Neuronal stem cell (in vitro differentiated cells): Measurements from ENCODE around the gene WNT6.
A peak's percentile ranks its signal among the peaks of the same experiment; 100 is the strongest.

Experiments
- DNase-seq: peaks from one replicate; pipeline ENCODE4 v3.0.0-alpha.2; 2013; ENCODE audit warnings: low spot score
- H2AFZ ChIP-seq: one replicate; pipeline ENCODE4 v1.6.1; 2013; ENCODE audit warnings: mild to moderate bottlenecking, low read length, inconsistent platforms
- H2AK5ac ChIP-seq: 2 replicates; pipeline ENCODE4 v1.6.1; 2013; ENCODE audit warnings: low read depth, mild to moderate bottlenecking, inconsistent platforms, low read length, moderate library complexity, mixed read lengths
- H2BK120ac ChIP-seq: 2 replicates; pipeline ENCODE4 v1.6.1; 2013; ENCODE audit warnings: low read depth, mild to moderate bottlenecking, inconsistent platforms, low read length, moderate library complexity, mixed read lengths
- H2BK12ac ChIP-seq: one replicate; pipeline ENCODE4 v1.6.1; 2013; ENCODE audit warnings: low read length, inconsistent platforms
- H2BK15ac ChIP-seq: 2 replicates; pipeline ENCODE4 v1.6.1; 2013; ENCODE audit warnings: mild to moderate bottlenecking, low read length, inconsistent platforms, mixed read lengths
- H2BK5ac ChIP-seq: one replicate; pipeline ENCODE4 v1.6.1; 2013; ENCODE audit warnings: inconsistent platforms, mild to moderate bottlenecking, low read length, moderate library complexity
- H3K14ac ChIP-seq: one replicate; pipeline ENCODE4 v1.6.1; 2013; ENCODE audit warnings: low read length, inconsistent platforms
- H3K18ac ChIP-seq: 2 replicates; pipeline ENCODE4 v1.6.1; 2013; ENCODE audit warnings: low read length, inconsistent platforms
- H3K23ac ChIP-seq: 2 replicates; pipeline ENCODE4 v1.6.1; 2013; ENCODE audit warnings: low read depth, mild to moderate bottlenecking, mixed read lengths, low read length, inconsistent platforms; ENCODE audit not compliant: poor library complexity
- H3K27ac ChIP-seq: replicated peaks from 3 replicates; pipeline ENCODE4 v1.5.1; 2013; ENCODE audit warnings: low read length, inconsistent platforms
- H3K27me3 ChIP-seq, 3 experiments: 2 replicates each; pipeline ENCODE4 v1.6.1; 2013; ENCODE audit warnings: low read length in 3 of 3, mild to moderate bottlenecking in 2 of 3, inconsistent platforms in 1 of 3, low read depth in 1 of 3, mixed read lengths in 1 of 3, moderate library complexity in 1 of 3; ENCODE audit not compliant: control insufficient read depth in 3 of 3, insufficient read depth in 3 of 3
- H3K36me3 ChIP-seq, 2 donors: replicated peaks in 1 of 2; 2 replicates each; pipeline ENCODE4 v1.6.1; 2013; ENCODE audit warnings: low read length in 2 of 2; ENCODE audit not compliant: control insufficient read depth in 2 of 2, insufficient read depth in 2 of 2
- H3K4ac ChIP-seq: 2 replicates; pipeline ENCODE4 v1.6.1; 2013; ENCODE audit warnings: inconsistent platforms, mild to moderate bottlenecking, low read length, moderate library complexity
- H3K4me1 ChIP-seq, 2 donors: 1 replicate in 1 of 2; 2 replicates in 1 of 2; pipeline ENCODE4 v1.6.1; 2013; ENCODE audit warnings: low read length in 2 of 2, low read depth in 1 of 2; ENCODE audit not compliant: control insufficient read depth in 2 of 2, insufficient read depth in 1 of 2
- H3K4me2 ChIP-seq: one replicate; pipeline ENCODE4 v1.6.1; 2013; ENCODE audit warnings: mild to moderate bottlenecking, low read length, inconsistent platforms; ENCODE audit not compliant: insufficient read depth, poor library complexity, severe bottlenecking
- H3K4me3 ChIP-seq, 2 donors: 2 replicates each; pipeline ENCODE4 v1.5.1; 2013; ENCODE audit warnings: low read length in 2 of 2, mild to moderate bottlenecking in 2 of 2, inconsistent platforms in 1 of 2, moderate library complexity in 1 of 2
- H3K79me1 ChIP-seq: one replicate; pipeline ENCODE4 v1.6.1; 2013; ENCODE audit warnings: low read depth, mild to moderate bottlenecking, inconsistent platforms, low read length, moderate library complexity
- H3K9ac ChIP-seq: one replicate; pipeline ENCODE4 v1.6.1; 2013; ENCODE audit warnings: mild to moderate bottlenecking, low read depth, low read length, inconsistent platforms; ENCODE audit not compliant: poor library complexity
- H3K9me3 ChIP-seq, 2 donors: replicated peaks in 1 of 2; 2 replicates each; pipeline versions ENCODE3 to v1.6.1; 2013; ENCODE audit warnings: low read length in 2 of 2, mild to moderate bottlenecking in 2 of 2, inconsistent platforms in 1 of 2, low read depth in 1 of 2, mixed read lengths in 1 of 2, moderate library complexity in 1 of 2; ENCODE audit not compliant: control insufficient read depth in 2 of 2, insufficient read depth in 1 of 2
- H4K8ac ChIP-seq: one replicate; pipeline ENCODE4 v1.6.1; 2013; ENCODE audit warnings: low read depth, mild to moderate bottlenecking, inconsistent platforms, low read length, moderate library complexity
- H4K91ac ChIP-seq: one replicate; pipeline ENCODE4 v1.6.1; 2013; ENCODE audit warnings: low read length, low read depth, mild to moderate bottlenecking, inconsistent platforms; ENCODE audit not compliant: poor library complexity
- WGBS, 2 donors: extraction: QIAGEN DNeasy Blood & Tissue Kit; methylation state at CpG; one replicate each; pipeline ENCODE4 v1.1.7; 2013; ENCODE audit warnings: missing lambda C conversion rate in 2 of 2, mixed read lengths in 1 of 2; ENCODE audit not compliant: insufficient read length in 2 of 2, insufficient replicate concordance in 1 of 2; ENCODE audit errors: extremely low coverage in 2 of 2; 5-methylcytosine and 5-hydroxymethylcytosine counted together

Gene WNT6

DNA sequence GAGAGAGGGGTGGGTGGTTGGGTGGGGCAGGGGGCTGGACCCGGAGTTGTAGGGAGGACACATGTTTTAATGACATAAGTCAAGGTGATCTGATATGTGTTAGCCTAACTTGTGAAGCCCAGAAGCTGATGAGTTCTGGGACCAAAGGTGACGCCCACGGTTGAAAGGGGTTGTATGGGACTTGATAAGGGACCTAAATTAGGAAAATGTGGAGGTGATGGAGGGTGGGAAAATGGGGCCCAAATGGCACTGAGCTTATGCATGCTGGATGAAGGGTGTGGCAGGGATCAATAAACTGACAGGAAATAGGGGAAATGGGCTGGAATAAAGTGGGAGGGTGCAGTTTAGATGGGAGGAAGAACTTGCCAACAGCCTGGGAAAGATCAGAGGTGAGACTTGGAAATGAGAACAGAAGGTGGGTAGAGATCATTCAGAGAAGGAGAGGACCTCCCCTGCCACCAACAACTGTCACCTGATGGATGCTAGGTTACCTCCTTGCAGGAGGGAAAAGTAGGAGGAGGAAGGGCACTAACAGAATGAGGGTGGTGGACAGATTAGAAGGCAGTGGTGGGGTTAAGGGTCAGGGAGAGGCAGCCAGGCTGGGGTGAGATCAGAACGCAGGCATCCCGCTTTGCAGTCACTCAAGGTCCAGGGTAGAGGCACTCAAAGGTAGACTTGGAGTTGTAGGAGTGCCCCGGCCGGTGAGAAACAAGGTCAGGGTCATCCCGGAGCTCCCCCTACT is 36.3 kb downstream of the WNT6 start:
- no peak for DNase-seq

DNA sequence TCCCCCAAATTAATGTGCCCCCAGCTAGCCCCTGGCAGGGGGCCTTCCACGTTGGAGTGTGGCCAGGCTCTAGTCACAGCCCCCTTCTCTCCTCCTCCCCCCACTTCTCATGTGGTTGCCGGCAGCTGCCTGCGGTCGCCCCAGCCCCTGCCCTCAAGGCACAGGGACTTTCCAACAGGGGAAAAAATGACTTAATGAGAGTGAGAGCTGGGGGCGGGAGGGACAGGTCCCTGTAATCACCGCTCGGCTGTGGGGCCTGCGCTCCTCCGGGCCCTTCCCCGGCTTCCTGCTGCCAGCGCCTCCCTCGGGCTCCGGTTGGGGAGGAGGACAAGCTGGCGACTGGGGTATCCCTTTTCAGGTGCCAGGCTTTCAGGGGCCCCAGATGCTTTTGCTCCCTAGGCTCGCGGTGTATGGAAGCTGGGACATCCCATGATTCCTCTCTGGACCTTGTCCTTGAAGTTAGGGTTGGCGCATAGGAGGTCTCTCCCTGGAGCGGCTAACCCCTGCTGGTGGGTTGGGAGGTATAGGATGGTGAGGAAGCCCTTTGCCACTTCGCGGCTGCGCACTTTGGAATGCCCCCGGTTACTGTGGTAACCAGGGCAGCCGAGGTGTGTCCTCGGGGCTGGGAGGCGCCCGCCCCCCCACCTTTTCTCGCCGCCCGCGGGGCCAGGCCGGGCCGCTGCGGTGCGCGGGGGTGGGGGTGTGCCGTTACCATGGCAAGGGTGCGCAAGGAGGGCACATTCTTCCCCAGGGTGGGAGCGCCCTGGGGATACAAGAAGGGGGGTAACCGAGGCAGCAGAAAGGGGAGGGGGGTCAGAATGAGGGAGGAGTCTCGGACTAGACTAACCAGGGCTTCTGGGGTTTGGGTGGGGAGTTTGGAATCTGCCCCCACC is 37.1 kb downstream of the WNT6 start:
- Histone ChIP-seq H3K4ac (no peak overlapping the region), H2BK12ac (no peak overlapping the region), H2AK5ac (no peak overlapping the region), H3K4me2 (peak overlapping the region; percentile 23), H3K23ac (no peak overlapping the region), H3K4me3 (no peak overlapping the region), H2BK15ac (no peak overlapping the region), H4K91ac (no peak overlapping the region), H3K4me1 (peaks cover 2 to 13% of the 10 kb centered on the region in 2 donors), H3K36me3 (no peaks in the 10 kb centered on the region), H3K18ac (peak overlapping the region; percentile 33), H3K9ac (no peak overlapping the region), H4K8ac (no peak overlapping the region), H3K27me3 (peaks cover 48 to 91% (median 82%) of the 10 kb centered on the region in 3 experiments), H2AFZ (peak overlapping the region; percentile 47), H3K9me3 (peaks cover 7 to 11% of the 10 kb centered on the region in 2 donors), H3K14ac (no peak overlapping the region), H3K79me1 (no peaks in the 10 kb centered on the region), H2BK5ac (no peak overlapping the region), H2BK120ac (no peak overlapping the region), H3K27ac (no peak overlapping the region)
- DNase-seq, result no peak
- WGBS, 2 donors, result no CpG with 5 or more reads among the region's 40 CpGs

More for the DNA sequence above, 36.3 kb downstream of the WNT6 start:
- no peaks in the 10 kb centered on the region for H3K79me1 ChIP-seq
- no peak overlapping the region for H2AFZ ChIP-seq
- H3K4ac ChIP-seq, result no peak overlapping the region
- no peak overlapping the region for H4K91ac ChIP-seq
- no peak overlapping the region for H3K14ac ChIP-seq
- no peak overlapping the region for H2AK5ac ChIP-seq
- H3K4me3 ChIP-seq, result no peak overlapping the region
- peaks cover 48 to 96% (median 88%) of the 10 kb centered on the region in 3 experiments for H3K27me3 ChIP-seq
- H3K4me2 ChIP-seq, result no peak overlapping the region
- H3K18ac ChIP-seq, result no peak overlapping the region
- no peak overlapping the region for H2BK120ac ChIP-seq
- H3K4me1 ChIP-seq, result peaks cover 2 to 13% of the 10 kb centered on the region in 2 donors
- H3K36me3 ChIP-seq, result no peaks in the 10 kb centered on the region
- no peak overlapping the region for H2BK15ac ChIP-seq
- no peak overlapping the region for H3K27ac ChIP-seq
- peak overlapping the region; percentile 3 for H3K23ac ChIP-seq
- WGBS, 2 donors, result no CpG with 5 or more reads among the region's 8 CpGs
- no peak overlapping the region for H2BK12ac ChIP-seq
- no peak overlapping the region for H2BK5ac ChIP-seq
- H3K9me3 ChIP-seq, result peaks cover 6 to 9% of the 10 kb centered on the region in 2 donors
- H4K8ac ChIP-seq, result no peak overlapping the region
- H3K9ac ChIP-seq, result peak overlapping the region; percentile 10

DNA sequence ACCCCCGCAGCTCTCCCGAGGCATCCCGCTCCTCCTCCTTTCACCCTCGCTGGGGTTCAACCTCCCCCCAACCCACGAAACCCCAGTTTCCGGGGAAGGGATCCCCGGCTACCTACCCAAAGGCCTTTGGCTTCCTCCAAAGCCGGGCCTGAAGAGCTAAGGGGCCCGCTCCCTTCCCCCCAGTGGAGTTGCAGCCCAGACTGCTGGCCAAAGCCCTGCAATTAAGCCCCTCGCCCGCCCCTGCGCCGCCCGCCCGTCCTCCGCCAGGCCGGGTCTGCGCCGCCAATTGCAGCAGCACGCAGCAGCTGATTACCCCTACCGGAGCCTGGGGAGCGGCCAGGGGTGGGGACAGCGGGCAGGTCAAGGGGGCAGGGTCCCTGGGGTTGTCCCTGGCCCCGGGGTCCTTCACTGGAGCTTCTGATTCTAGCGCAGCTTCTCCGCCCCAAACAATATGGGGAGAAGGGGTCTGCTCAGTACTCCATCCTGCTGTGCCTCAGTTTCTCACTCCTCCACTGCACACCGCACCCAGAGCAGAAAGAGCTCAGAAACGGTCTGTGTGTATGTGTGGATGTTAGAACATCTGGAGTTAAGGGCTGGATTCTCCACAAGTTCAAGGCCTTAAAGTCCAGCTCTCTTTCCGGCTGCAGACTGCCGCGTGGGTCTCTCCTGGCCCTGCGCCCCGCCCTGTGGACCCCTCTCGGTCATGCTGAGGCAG is 37.9 kb downstream of the WNT6 start:
- Histone ChIP-seq H3K9me3 (peaks cover 7 to 10% of the 10 kb centered on the region in 2 donors), H2BK5ac (no peak overlapping the region), H3K4me2 (no peak overlapping the region), H3K36me3 (no peaks in the 10 kb centered on the region), H2BK120ac (no peak overlapping the region), H2AFZ (peak overlapping the region; percentile 47), H4K8ac (no peak overlapping the region), H3K23ac (peak overlapping the region; percentile 58), H3K14ac (no peak overlapping the region), H2AK5ac (peak overlapping the region; percentile 60), H2BK12ac (no peak overlapping the region), H3K79me1 (no peaks in the 10 kb centered on the region), H3K9ac (no peak overlapping the region), H2BK15ac (no peak overlapping the region), H4K91ac (no peak overlapping the region), H3K4me3 (no peak overlapping the region), H3K27me3 (peaks cover 45 to 91% (median 78%) of the 10 kb centered on the region in 3 experiments), H3K18ac (peak overlapping the region; percentile 52), H3K27ac (no peak overlapping the region), H3K4me1 (peaks cover 2 to 13% of the 10 kb centered on the region in 2 donors), H3K4ac (no peak overlapping the region)
- no CpG with 5 or more reads among the region's 34 CpGs for WGBS, 2 donors
- DNase-seq, result no peak
